Measurements from ENCODE around the gene ADAM10. TPM values are rescaled to one million over a fixed set of nuclear protein-coding genes. Genes with fewer than 3 reads are reported as not detected.

The ADAM10 gene
- polyA plus RNA-seq, 1 of the 3 experiments (the other 2 are of a cell fraction): 83.5 TPM

DNA sequence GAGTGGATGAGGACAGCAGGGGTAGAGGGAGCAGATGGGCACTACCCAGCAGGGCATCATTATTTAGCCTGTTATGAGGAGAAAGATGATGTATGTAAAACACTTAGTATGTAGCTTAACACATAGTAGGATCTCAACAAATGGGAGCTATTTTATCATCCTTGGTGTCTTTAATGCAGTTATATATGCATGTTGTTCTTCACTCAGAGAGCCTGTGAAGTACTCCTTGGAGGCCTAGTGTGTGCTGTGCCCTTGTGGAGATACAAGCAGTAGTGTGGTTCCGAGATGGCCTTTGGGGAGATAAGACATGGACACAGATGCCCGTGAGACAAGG, 193.5 kb downstream of the ADAM10 start:
- ChIA-PET POLR2A (no interaction called here), CTCF (interaction anchor here (0.8 kb wide), 1 partner anchor 194 kb away, joined by 3 read pairs; no protein-coding TSS in a partner anchor)
- no peaks in the 10 kb centered on the region for H3K9me2 ChIP-seq
- H4K20me1 ChIP-seq (ENCODE audit: insufficient read depth): no peaks in the 10 kb centered on the region
- no peaks in the 10 kb centered on the region for H3K79me2 ChIP-seq (ENCODE audit: insufficient read depth)
- H3K27ac ChIP-seq (ENCODE audit: low read depth in 2 of 2, low read length in 1 of 2): no peak overlapping the region
- TF ChIP-seq NFIC (IDR thresholded peaks at IDR 0.05; ENCODE audit: borderline replicate concordance) (no peak), GATA2 (CRISPR knock-in tag; IDR thresholded peaks at IDR 0.05) (no peak)
- TF ChIP-seq, protein P1, sequence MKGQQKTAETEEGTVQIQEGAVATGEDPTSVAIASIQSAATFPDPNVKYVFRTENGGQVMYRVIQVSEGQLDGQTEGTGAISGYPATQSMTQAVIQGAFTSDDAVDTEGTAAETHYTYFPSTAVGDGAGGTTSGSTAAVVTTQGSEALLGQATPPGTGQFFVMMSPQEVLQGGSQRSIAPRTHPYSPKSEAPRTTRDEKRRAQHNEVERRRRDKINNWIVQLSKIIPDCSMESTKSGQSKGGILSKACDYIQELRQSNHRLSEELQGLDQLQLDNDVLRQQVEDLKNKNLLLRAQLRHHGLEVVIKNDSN (IDR thresholded peaks at IDR 0.05; ENCODE audit: borderline replicate concordance, low read depth): no peak
- no peak overlapping the region for H3K9ac ChIP-seq
- no peak overlapping the region for H3K4me2 ChIP-seq
- no peak overlapping the region for H3K4me3 ChIP-seq (ENCODE audit: low read depth in 2 of 2, low read length in 1 of 2)
- H3F3A ChIP-seq (replicated peaks; ENCODE audit: insufficient read depth): no peaks in the 10 kb centered on the region
- 86% methylated on average over 2 of the region's 2 CpGs for WGBS (ENCODE audit: low lambda C conversion rate)
- no peak overlapping the region for H2AFZ ChIP-seq (ENCODE audit: low read depth)
- H3K36me3 ChIP-seq (replicated peaks in 1 of 2; ENCODE audit: control insufficient read depth in 1 of 2, insufficient read depth in 2 of 2, low read length in 1 of 2): no peaks in the 10 kb centered on the region
- H3K9me3 ChIP-seq: no peaks in the 10 kb centered on the region
- no peak for DNase-seq
- no peaks in the 10 kb centered on the region; the same call in 1 of the 2 replicates for H3K27me3 ChIP-seq (ENCODE audit: insufficient read depth)
- peaks cover 4 to 5% of the 10 kb centered on the region in 2 experiments; a peak in 1 of 4 replicates for H3K4me1 ChIP-seq (ENCODE audit: control insufficient read depth in 1 of 2, insufficient read depth in 2 of 2, low read depth in 1 of 2, low read length in 1 of 2)

DNA sequence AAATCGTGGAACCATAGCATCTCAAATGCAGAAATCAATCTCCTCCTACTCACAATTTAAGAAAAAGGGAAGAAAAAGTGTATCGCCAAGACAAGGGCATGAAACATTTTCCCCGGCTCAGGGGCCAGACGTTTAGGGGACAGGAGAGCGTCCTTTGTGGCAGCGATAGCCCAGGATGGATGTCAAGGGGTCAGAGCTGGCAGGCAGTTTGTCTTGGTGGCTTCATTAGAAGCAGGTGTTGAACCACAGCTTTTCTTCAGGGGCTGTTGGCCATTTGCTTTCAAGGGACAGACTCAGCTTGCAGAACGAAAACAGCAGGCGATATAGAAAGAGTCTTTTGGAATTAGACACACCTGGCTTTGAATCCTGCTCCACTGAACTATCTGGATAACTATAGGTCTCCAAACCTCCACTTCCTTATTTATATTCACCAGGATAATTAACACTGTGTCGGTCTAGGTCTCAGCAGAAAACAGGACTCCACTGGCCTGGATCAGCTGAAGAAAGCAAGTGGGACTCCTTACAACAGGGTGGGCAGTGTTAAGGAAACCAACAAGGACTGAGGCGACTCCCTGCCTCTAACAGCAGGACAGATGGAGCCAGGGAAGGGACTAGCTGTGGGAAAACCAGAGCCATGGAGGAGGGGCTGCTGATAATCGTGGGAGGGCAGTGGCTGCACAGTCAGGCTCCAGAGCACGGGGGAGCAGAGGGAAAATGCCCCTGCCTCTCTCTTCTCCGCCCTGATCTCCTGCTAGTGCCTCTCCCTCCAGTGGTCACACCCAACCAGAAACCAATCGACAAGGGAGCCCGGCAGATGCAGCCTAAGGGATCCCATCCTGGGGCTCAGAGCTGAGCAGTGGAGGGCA, 194.1 kb downstream of the ADAM10 start:
- Histone ChIP-seq H4K20me1 (ENCODE audit: insufficient read depth) (no peaks in the 10 kb centered on the region), H3K4me3 (ENCODE audit: low read depth in 2 of 2, low read length in 1 of 2) (no peak overlapping the region), H3K9me2 (no peaks in the 10 kb centered on the region), H3K4me2 (no peak overlapping the region), H3F3A (replicated peaks; ENCODE audit: insufficient read depth) (no peaks in the 10 kb centered on the region), H3K27me3 (ENCODE audit: insufficient read depth) (no peaks in the 10 kb centered on the region; the same call in 1 of the 2 replicates), H3K9ac (no peak overlapping the region), H3K27ac (ENCODE audit: low read depth in 2 of 2, low read length in 1 of 2) (no peak overlapping the region), H3K79me2 (ENCODE audit: insufficient read depth) (no peaks in the 10 kb centered on the region), H3K9me3 (no peaks in the 10 kb centered on the region), H2AFZ (ENCODE audit: low read depth) (no peak overlapping the region), H3K4me1 (ENCODE audit: control insufficient read depth in 1 of 2, insufficient read depth in 2 of 2, low read depth in 1 of 2, low read length in 1 of 2) (peaks cover 4 to 5% of the 10 kb centered on the region in 2 experiments; a peak in 1 of 4 replicates), H3K36me3 (replicated peaks in 1 of 2; ENCODE audit: control insufficient read depth in 1 of 2, insufficient read depth in 2 of 2, low read length in 1 of 2) (no peaks in the 10 kb centered on the region)
- ChIA-PET CTCF (interaction anchor here (0.8 kb wide), 1 partner anchor 194 kb away, joined by 3 read pairs; no protein-coding TSS in a partner anchor), POLR2A (no interaction called here)
- WGBS (ENCODE audit: low lambda C conversion rate): 84% methylated on average over 15 of the region's 15 CpGs
- no peak for TF ChIP-seq TAF1 (IDR thresholded peaks at IDR 0.05; ENCODE audit: borderline replicate concordance, low read depth, low read length)
- no peak for TF ChIP-seq CHD2 (IDR thresholded peaks at IDR 0.05; ENCODE audit: low read length, partially characterized antibody)
- TF ChIP-seq, protein P2, sequence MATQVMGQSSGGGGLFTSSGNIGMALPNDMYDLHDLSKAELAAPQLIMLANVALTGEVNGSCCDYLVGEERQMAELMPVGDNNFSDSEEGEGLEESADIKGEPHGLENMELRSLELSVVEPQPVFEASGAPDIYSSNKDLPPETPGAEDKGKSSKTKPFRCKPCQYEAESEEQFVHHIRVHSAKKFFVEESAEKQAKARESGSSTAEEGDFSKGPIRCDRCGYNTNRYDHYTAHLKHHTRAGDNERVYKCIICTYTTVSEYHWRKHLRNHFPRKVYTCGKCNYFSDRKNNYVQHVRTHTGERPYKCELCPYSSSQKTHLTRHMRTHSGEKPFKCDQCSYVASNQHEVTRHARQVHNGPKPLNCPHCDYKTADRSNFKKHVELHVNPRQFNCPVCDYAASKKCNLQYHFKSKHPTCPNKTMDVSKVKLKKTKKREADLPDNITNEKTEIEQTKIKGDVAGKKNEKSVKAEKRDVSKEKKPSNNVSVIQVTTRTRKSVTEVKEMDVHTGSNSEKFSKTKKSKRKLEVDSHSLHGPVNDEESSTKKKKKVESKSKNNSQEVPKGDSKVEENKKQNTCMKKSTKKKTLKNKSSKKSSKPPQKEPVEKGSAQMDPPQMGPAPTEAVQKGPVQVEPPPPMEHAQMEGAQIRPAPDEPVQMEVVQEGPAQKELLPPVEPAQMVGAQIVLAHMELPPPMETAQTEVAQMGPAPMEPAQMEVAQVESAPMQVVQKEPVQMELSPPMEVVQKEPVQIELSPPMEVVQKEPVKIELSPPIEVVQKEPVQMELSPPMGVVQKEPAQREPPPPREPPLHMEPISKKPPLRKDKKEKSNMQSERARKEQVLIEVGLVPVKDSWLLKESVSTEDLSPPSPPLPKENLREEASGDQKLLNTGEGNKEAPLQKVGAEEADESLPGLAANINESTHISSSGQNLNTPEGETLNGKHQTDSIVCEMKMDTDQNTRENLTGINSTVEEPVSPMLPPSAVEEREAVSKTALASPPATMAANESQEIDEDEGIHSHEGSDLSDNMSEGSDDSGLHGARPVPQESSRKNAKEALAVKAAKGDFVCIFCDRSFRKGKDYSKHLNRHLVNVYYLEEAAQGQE (IDR thresholded peaks at IDR 0.05; ENCODE audit: low read depth, low read length): no peak
- no peak for DNase-seq

All from SK-N-SH (cell line).